NCI-H2107 treated with DMSO at 0.1 percent for 48 hours (cell line): ENCODE data around the gene MTHFR.
A peak's percentile ranks its signal among the peaks of the same experiment; 100 is the strongest.

Experiments
- DNase-seq: peaks from one replicate; lab custom pipeline; 2025; ENCODE audit not compliant: unreplicated experiment; lab: John Stamatoyannopoulos, UW

The MTHFR gene

GRCh38 chr1:11805422-11806306, at the start of gene MTHFR, which contains the start of gene CLCN6:
Gene MTHFR, minus strand, starts transcription at chr1:11805964. Its CDS starts 2,848 bp downstream, at chr1:11803116.
Gene CLCN6, plus strand, starts transcription at chr1:11806191. Its CDS starts 72 bp downstream, at chr1:11806263.
- DNase-seq = peak; percentile 97

GRCh38 chr1:11855430-11855829, 49.7 kb upstream of the MTHFR start:
- no peak for DNase-seq

- DNase-seq = no peak
Measured at GRCh38 chr1:11854519-11854918, 48.8 kb upstream of the MTHFR start.

GRCh38 chr1:11851180-11851579, 45.4 kb upstream of the MTHFR start:
- DNase-seq = no peak

GRCh38 chr1:11850156-11850555, 44.4 kb upstream of the MTHFR start:
- no peak for DNase-seq

GRCh38 chr1:11848373-11848700, 42.6 kb upstream of the MTHFR start:
- no peak for DNase-seq

GRCh38 chr1:11847667-11848372, 42.1 kb upstream of the MTHFR start, which contains the start of gene NPPA:
Gene NPPA, minus strand, starts transcription at chr1:11847783. Its CDS starts 99 bp downstream, at chr1:11847684.
- DNase-seq = peak; percentile 88

GRCh38 chr1:11845641-11846335, 40.0 kb upstream of the MTHFR start:
- no peak for DNase-seq

- no peak for DNase-seq
Measured at GRCh38 chr1:11842154-11843041, 36.6 kb upstream of the MTHFR start.

- no peak for DNase-seq
Measured at GRCh38 chr1:11841245-11842153, 35.7 kb upstream of the MTHFR start.

- no peak for DNase-seq
Measured at GRCh38 chr1:11839727-11840705, 34.3 kb upstream of the MTHFR start.

GRCh38 chr1:11838349-11839272, 32.8 kb upstream of the MTHFR start:
- peak; percentile 42 for DNase-seq

- no peak for DNase-seq
Measured at GRCh38 chr1:11837767-11838348, 32.1 kb upstream of the MTHFR start.

- no peak for DNase-seq
Measured at GRCh38 chr1:11836955-11837766, 31.4 kb upstream of the MTHFR start.

GRCh38 chr1:11835441-11836225, 29.9 kb upstream of the MTHFR start:
- DNase-seq = no peak
